Measurements from ENCODE around the gene CDH16.
A peak's percentile ranks its signal among the peaks of the same experiment; 100 is the strongest.
"Not testable (repeated sequence)": the region's sequence is repeated elsewhere in the genome, so short reads cannot be mapped to it uniquely, and the experiment has no call there.

The CDH16 gene

DNA sequence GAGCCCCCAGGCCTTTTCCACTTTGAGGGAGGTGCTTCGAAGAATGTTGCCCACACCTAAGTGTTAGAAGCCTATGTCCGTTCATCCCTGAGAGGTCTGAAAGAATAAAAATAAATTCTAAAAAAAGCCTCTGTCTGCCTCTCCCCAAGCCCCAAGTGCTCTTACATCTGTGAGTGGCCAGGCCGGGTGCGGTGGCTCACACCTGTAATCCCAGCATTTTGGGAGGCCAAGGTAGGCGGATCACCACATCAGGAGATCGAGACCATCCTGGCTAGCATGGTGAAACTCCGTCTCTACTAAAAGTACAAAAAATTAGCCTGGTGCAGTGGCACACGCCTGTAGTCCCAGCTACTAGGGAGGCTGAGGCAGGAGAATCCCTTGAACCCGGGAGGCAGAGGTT is 26.3 kb upstream of the CDH16 start:
- not testable (repeated sequence) for H3K9ac ChIP-seq (ENCODE audit: low read depth, low read length); H3K27ac ChIP-seq (ENCODE audit: low read length); H3K4me3 ChIP-seq (ENCODE audit: low read length); H3K4me1 ChIP-seq (ENCODE audit: insufficient read depth, low read length); H3K9me3 ChIP-seq (ENCODE audit: insufficient read depth, low read depth, low read length)
- Histone ChIP-seq H3K27me3 (ENCODE audit: insufficient read depth, low read length) (peaks cover 34% of the 10 kb centered on the region), H3K36me3 (ENCODE audit: insufficient read depth, low read depth, low read length) (peaks cover 31% of the 10 kb centered on the region)

GRCh38 chr16:66944054-66944441 is 25.4 kb upstream of the CDH16 start:
- H3K36me3 ChIP-seq (ENCODE audit: insufficient read depth, low read depth, low read length): peaks cover 31% of the 10 kb centered on the region
- peaks cover 25% of the 10 kb centered on the region for H3K27me3 ChIP-seq (ENCODE audit: insufficient read depth, low read length)
- no peak overlapping the region for H3K4me3 ChIP-seq (ENCODE audit: low read length)
- no peak overlapping the region for H3K27ac ChIP-seq (ENCODE audit: low read length)
- no peaks in the 10 kb centered on the region; the same call in 1 of the 2 replicates for H3K4me1 ChIP-seq (ENCODE audit: insufficient read depth, low read length)
- H3K9ac ChIP-seq (ENCODE audit: low read depth, low read length): no peak overlapping the region
- no peaks in the 10 kb centered on the region for H3K9me3 ChIP-seq (ENCODE audit: insufficient read depth, low read depth, low read length)

DNA sequence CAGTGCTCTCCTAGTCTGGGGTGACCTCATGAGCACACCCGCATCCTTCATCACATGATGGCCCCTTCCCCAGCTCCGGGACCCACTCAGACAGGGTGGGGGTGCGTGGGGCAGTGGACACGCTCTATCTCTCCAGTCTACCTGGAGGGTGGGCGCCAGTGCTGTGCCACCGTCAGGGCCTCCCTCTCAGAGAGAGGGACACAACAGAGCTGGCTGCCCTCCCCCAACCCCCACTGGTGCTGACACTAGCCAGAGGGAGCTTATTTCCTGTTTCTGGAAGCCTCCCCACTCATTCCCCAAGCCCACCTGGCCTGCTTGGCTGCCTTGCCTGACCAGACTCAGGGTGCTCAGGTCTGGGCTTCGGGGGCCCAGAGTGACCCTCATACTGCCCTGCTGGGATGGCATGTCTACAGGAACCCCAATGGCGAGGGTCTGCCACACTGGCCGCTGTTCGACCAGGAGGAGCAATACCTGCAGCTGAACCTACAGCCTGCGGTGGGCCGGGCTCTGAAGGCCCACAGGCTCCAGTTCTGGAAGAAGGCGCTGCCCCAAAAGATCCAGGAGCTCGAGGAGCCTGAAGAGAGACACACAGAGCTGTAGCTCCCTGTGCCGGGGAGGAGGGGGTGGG is 24.9 kb upstream of the CDH16 start:
- Histone ChIP-seq H3K9ac (ENCODE audit: low read depth, low read length) (no peak overlapping the region), H3K36me3 (ENCODE audit: insufficient read depth, low read depth, low read length) (peaks cover 31% of the 10 kb centered on the region), H3K4me3 (ENCODE audit: low read length) (no peak overlapping the region), H3K27me3 (ENCODE audit: insufficient read depth, low read length) (peaks cover 20% of the 10 kb centered on the region), H3K27ac (ENCODE audit: low read length) (no peak overlapping the region), H3K4me1 (ENCODE audit: insufficient read depth, low read length) (no peaks in the 10 kb centered on the region; the same call in 1 of the 2 replicates), H3K9me3 (ENCODE audit: insufficient read depth, low read depth, low read length) (no peaks in the 10 kb centered on the region)

- no peak overlapping the region for H3K4me3 ChIP-seq (ENCODE audit: low read length)
- H3K36me3 ChIP-seq (ENCODE audit: insufficient read depth, low read depth, low read length): peaks cover 31% of the 10 kb centered on the region
- H3K27me3 ChIP-seq (ENCODE audit: insufficient read depth, low read length): peaks cover 14% of the 10 kb centered on the region
- no peak overlapping the region for H3K27ac ChIP-seq (ENCODE audit: low read length)
- no peak overlapping the region for H3K9ac ChIP-seq (ENCODE audit: low read depth, low read length)
- no peaks in the 10 kb centered on the region for H3K9me3 ChIP-seq (ENCODE audit: insufficient read depth, low read depth, low read length)
- H3K4me1 ChIP-seq (ENCODE audit: insufficient read depth, low read length): no peaks in the 10 kb centered on the region; the same call in 1 of the 2 replicates
Measured at GRCh38 chr16:66942981-66943380, 24.3 kb upstream of the CDH16 start.

GRCh38 chr16:66940236-66940635 is 21.6 kb upstream of the CDH16 start:
- Histone ChIP-seq H3K27ac (ENCODE audit: low read length) (no peak overlapping the region), H3K4me1 (ENCODE audit: insufficient read depth, low read length) (no peaks in the 10 kb centered on the region), H3K9ac (ENCODE audit: low read depth, low read length) (no peak overlapping the region), H3K4me3 (ENCODE audit: low read length) (no peak overlapping the region), H3K9me3 (ENCODE audit: insufficient read depth, low read depth, low read length) (no peaks in the 10 kb centered on the region), H3K36me3 (ENCODE audit: insufficient read depth, low read depth, low read length) (peaks cover 31% of the 10 kb centered on the region), H3K27me3 (ENCODE audit: insufficient read depth, low read length) (peaks cover 7% of the 10 kb centered on the region)

GRCh38 chr16:66939366-66939765 is 20.7 kb upstream of the CDH16 start:
- H3K9ac ChIP-seq (ENCODE audit: low read depth, low read length): no peak overlapping the region
- no peak overlapping the region for H3K27ac ChIP-seq (ENCODE audit: low read length)
- no peaks in the 10 kb centered on the region for H3K9me3 ChIP-seq (ENCODE audit: insufficient read depth, low read depth, low read length)
- no peak overlapping the region for H3K4me3 ChIP-seq (ENCODE audit: low read length)
- H3K27me3 ChIP-seq (ENCODE audit: insufficient read depth, low read length): peaks cover 10% of the 10 kb centered on the region
- H3K4me1 ChIP-seq (ENCODE audit: insufficient read depth, low read length): no peaks in the 10 kb centered on the region
- H3K36me3 ChIP-seq (ENCODE audit: insufficient read depth, low read depth, low read length): peaks cover 31% of the 10 kb centered on the region

DNA sequence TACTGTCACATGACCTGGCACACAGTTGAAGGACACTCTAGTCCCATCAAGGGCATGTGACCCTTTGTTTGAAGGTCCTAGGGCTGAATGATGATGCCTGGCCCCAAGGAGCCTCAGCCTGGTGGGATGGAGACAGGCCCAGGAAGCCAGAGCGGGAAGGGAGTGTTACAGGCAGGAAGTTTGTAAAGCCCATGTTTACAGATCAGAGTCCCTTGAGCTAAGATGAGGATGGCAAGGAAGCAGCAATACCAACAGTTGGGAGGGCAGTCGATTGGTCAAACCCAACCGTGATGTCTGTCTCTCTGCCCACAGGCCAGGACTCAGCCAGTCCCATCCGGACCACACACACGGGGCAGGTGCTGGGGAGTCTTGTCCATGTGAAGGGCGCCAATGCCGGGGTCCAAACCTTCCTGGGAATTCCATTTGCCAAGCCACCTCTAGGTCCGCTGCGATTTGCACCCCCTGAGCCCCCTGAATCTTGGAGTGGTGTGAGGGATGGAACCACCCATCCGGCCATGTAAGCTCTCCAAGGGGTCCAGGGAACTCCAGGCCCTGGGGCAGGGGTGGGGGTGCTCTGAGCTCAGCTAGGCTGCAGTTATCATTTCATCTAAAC is 19.1 kb upstream of the CDH16 start:
- H3K9me3 ChIP-seq (ENCODE audit: insufficient read depth, low read depth, low read length): no peaks in the 10 kb centered on the region
- no peak overlapping the region for H3K4me3 ChIP-seq (ENCODE audit: low read length)
- no peak overlapping the region for H3K9ac ChIP-seq (ENCODE audit: low read depth, low read length)
- H3K27me3 ChIP-seq (ENCODE audit: insufficient read depth, low read length): peaks cover 17% of the 10 kb centered on the region
- peaks cover 4% of the 10 kb centered on the region; the same call in 1 of the 2 replicates for H3K4me1 ChIP-seq (ENCODE audit: insufficient read depth, low read length)
- H3K27ac ChIP-seq (ENCODE audit: low read length): no peak overlapping the region
- peaks cover 25% of the 10 kb centered on the region for H3K36me3 ChIP-seq (ENCODE audit: insufficient read depth, low read depth, low read length)

DNA sequence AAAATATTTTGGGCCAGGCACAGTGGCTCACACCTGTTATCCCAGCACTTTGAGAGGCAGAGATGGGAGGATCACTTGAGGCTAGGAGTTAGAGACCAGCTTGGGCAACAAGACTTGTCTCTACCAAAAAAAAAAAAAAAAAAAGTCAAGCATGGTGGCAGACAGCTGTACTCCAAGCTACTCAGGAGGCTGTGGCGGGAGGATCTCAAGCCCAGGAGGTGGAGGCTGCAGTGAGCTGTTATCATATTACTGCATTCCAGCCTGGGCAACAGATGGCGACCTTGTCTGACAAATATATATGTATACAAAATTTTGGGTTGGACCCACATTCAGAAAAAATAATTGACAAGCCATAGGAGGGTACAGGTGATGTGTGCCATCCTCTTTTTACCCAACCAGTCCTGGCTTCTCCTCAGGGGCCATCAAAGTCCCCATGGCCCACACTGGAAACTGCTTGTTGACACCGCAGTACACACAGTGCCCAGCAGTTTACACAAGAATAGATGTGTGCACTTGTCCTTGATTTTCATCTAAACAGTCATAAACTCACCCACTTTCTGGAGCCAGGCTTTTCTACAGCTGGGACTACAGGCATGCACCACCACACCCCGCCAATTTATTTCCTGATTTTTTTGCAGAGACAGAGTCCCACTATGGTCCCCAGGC is 18.3 kb upstream of the CDH16 start:
- peaks cover 4% of the 10 kb centered on the region; the same call in 1 of the 2 replicates for H3K4me1 ChIP-seq (ENCODE audit: insufficient read depth, low read length)
- H3K9ac ChIP-seq (ENCODE audit: low read depth, low read length): no peak overlapping the region
- H3K4me3 ChIP-seq (ENCODE audit: low read length): no peak overlapping the region
- H3K27ac ChIP-seq (ENCODE audit: low read length): no peak overlapping the region
- peaks cover 17% of the 10 kb centered on the region for H3K36me3 ChIP-seq (ENCODE audit: insufficient read depth, low read depth, low read length)
- H3K27me3 ChIP-seq (ENCODE audit: insufficient read depth, low read length): peaks cover 17% of the 10 kb centered on the region
- H3K9me3 ChIP-seq (ENCODE audit: insufficient read depth, low read depth, low read length): no peaks in the 10 kb centered on the region

- H3K27ac ChIP-seq (ENCODE audit: low read length): no peak overlapping the region
- no peaks in the 10 kb centered on the region for H3K9me3 ChIP-seq (ENCODE audit: insufficient read depth, low read depth, low read length)
- peaks cover 4% of the 10 kb centered on the region; the same call in 1 of the 2 replicates for H3K4me1 ChIP-seq (ENCODE audit: insufficient read depth, low read length)
- no peak overlapping the region for H3K4me3 ChIP-seq (ENCODE audit: low read length)
- no peak overlapping the region for H3K9ac ChIP-seq (ENCODE audit: low read depth, low read length)
- peaks cover 17% of the 10 kb centered on the region for H3K27me3 ChIP-seq (ENCODE audit: insufficient read depth, low read length)
- H3K36me3 ChIP-seq (ENCODE audit: insufficient read depth, low read depth, low read length): peaks cover 12% of the 10 kb centered on the region; the same call in 1 of the 2 replicates
Measured at GRCh38 chr16:66936462-66936861, 17.8 kb upstream of the CDH16 start.

- peaks cover 17% of the 10 kb centered on the region for H3K27me3 ChIP-seq (ENCODE audit: insufficient read depth, low read length)
- H3K27ac ChIP-seq (ENCODE audit: low read length): no peak within 1 kb of the TSS
- peak within 1 kb of the TSS; percentile 84; the same call in 1 of the 2 replicates for H3K9ac ChIP-seq (ENCODE audit: low read depth, low read length)
- no peaks in the 10 kb centered on the region for H3K9me3 ChIP-seq (ENCODE audit: insufficient read depth, low read depth, low read length)
- peaks cover 4% of the 10 kb centered on the region; the same call in 1 of the 2 replicates for H3K4me1 ChIP-seq (ENCODE audit: insufficient read depth, low read length)
- peak within 1 kb of the TSS; percentile 93 for H3K4me3 ChIP-seq (ENCODE audit: low read length)
- 0 out of 2 replicates have a peak, but pooled peaks cover 4% of the 10 kb centered on the region for H3K36me3 ChIP-seq (ENCODE audit: insufficient read depth, low read depth, low read length)
Measured at GRCh38 chr16:66935314-66936011, 16.8 kb upstream of the CDH16 start, which contains the start of gene CES2. TSS of gene CES2 (plus strand) at chr16:66935516. CDS start at chr16:66935636, 120 bp downstream.

GRCh38 chr16:66934839-66935313 is 16.2 kb upstream of the CDH16 start:
- Histone ChIP-seq H3K4me3 (ENCODE audit: low read length) (peak overlapping the region; percentile 93), H3K27me3 (ENCODE audit: insufficient read depth, low read length) (peaks cover 17% of the 10 kb centered on the region), H3K9ac (ENCODE audit: low read depth, low read length) (peak overlapping the region; percentile 84; the same call in 1 of the 2 replicates)
- not testable (repeated sequence) for H3K4me1 ChIP-seq (ENCODE audit: insufficient read depth, low read length); H3K36me3 ChIP-seq (ENCODE audit: insufficient read depth, low read depth, low read length); H3K27ac ChIP-seq (ENCODE audit: low read length); H3K9me3 ChIP-seq (ENCODE audit: insufficient read depth, low read depth, low read length)

Data from iPS-20b (cell line).